Astrocyte of the cerebellum (primary cell): ENCODE results near the gene FRMD5.

ENCODE experiments used
- DNase-seq: peaks from one replicate; pipeline ENCODE4 v3.0.0-alpha.2; 2011; ENCODE audit warnings: low read depth
- H3K4me3 ChIP-seq: 2 replicates; pipeline ENCODE4 v1.5.1; 2011; ENCODE audit warnings: mild to moderate bottlenecking, low read depth, low read length, moderate library complexity
- in situ Hi-C: cut with HindIII; loops from 2 replicates; pipeline ENCODE4 v1.10.0; 2017; ENCODE audit warnings: low sequenced_read_pairs
- TF ChIP-seq, protein P1 (sequence below): IDR thresholded peaks from 2 replicates; pipeline ENCODE4 v1.5.1; 2012; ENCODE audit warnings: low read length, low read depth, moderate library complexity, mild to moderate bottlenecking; ENCODE audit errors: missing control alignments

FRMD5 gene

DNA sequence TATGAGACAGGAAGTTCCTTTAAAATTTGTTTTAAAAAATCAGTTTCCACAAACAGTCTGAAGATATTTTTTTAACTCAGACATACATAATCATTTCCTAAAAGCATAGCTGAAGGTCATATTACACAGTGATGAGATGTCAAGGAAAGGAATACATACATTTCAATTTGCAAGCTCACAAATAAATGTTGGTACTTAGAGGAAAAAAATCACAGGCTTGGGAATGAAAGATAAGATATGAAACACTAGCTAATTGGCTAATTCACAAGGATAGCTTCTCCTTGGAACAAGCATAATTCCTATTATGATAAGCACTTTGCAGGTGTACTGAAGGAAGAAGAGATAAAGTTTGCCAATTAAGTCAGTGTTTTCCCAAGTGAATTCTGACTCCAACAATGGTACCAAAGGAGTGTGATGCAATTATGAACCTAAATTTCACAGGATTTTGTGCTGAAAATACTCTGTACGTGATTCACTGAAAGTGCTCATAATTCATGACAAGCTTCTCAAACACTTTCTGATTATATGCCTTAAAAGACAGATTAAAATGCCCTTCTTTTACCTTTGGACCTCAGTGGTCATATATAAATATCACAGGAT, 112.4 kb downstream of the FRMD5 start:
- in situ Hi-C loops: loop anchor here (5.0 kb wide), 1 partner anchor 175 kb away; no protein-coding TSS in a partner anchor
- DNase-seq: no peak
- TF ChIP-seq, protein P1, sequence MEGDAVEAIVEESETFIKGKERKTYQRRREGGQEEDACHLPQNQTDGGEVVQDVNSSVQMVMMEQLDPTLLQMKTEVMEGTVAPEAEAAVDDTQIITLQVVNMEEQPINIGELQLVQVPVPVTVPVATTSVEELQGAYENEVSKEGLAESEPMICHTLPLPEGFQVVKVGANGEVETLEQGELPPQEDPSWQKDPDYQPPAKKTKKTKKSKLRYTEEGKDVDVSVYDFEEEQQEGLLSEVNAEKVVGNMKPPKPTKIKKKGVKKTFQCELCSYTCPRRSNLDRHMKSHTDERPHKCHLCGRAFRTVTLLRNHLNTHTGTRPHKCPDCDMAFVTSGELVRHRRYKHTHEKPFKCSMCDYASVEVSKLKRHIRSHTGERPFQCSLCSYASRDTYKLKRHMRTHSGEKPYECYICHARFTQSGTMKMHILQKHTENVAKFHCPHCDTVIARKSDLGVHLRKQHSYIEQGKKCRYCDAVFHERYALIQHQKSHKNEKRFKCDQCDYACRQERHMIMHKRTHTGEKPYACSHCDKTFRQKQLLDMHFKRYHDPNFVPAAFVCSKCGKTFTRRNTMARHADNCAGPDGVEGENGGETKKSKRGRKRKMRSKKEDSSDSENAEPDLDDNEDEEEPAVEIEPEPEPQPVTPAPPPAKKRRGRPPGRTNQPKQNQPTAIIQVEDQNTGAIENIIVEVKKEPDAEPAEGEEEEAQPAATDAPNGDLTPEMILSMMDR: no peak
- no peak overlapping the region for H3K4me3 ChIP-seq

DNA sequence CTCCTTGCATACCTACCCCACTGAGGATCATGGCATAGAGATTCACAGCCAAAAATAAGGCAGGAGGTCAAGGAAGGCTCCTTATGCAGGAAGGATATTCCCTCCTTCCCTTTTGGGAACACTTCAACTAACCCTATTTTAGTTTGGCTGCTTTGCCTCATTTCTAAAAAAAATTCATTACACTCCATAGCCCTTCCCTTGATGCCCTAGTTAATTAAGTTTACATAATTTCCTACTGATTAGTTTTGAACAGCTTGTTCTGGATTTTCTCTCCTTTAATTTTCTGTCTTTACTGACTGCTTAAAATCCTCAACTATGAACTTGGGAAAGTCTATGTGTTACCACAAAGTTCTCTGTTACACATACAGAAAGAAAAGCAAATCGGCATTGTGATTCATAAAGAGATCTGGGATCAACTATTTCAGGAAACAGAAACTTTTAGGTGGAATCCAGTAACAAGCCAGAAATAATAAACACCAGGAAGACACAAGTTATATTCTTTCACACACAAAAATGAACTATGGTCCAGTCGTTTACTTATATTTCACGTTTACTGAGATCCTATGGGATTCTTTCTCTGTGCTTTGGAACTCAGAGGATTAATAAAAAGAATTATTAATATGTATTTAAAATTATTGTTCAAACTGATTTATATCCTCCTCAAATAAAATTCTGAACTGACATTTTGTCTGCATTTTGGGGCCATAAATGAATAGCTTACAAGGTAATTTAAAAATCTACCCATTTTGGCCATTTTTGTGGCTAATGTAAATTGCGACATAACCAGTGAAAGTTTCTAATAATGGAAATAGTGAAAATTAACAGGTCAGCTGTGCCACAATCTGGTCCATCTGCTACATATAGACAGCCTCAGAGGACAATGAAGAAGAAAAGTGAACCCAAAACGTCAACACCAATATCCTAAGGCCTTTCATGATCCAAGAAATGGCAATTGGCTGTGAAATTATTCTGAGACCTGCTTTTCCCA, 113.8 kb downstream of the FRMD5 start:
- H3K4me3 ChIP-seq: no peak overlapping the region
- TF ChIP-seq, protein P1: no peak
- in situ Hi-C loops: loop anchor here (5.0 kb wide), 1 partner anchor 174 kb away; no protein-coding TSS in a partner anchor
- DNase-seq: peak; percentile 73

DNA sequence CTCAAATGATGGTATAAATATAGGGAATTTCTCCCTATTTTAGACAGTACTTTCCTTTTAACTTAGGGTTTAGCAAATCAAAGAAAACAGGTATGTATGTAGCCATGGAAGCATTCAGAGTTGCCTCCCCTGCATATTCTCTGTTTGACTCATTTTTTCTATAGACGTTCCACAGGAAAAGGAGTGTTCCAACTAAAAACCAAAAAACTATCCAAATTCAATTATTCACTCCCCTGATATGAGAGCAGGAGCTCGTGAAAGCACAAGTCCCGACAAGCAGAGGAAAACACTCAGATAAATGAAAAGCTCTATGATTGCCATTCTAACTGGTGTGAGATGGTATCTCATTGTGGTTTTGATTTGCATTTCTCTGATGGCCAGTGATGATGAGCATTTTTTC, 119.5 kb downstream of the FRMD5 start:
- no peak for DNase-seq
- TF ChIP-seq, protein P1: no peak
- in situ Hi-C loops: no loop called here
- H3K4me3 ChIP-seq: no peak overlapping the region

DNA sequence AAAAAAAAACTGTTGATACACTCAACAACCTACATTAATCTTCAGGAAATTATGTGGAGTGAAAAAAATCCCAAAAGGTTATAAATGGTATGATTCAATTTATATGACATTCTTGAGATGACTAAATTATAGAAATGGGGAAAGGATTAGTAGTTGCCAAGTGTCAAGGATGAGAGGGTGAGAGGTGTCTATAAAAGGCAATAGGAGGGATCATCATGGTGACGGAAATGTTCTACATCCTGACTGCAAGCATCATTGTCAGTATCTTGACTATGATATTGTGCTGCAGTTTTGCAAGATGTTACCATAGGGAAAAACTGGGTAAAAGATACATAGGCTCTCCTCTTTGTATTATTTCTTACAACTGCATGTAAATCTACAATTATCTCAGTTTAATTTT, 125.6 kb downstream of the FRMD5 start:
- no peak overlapping the region for H3K4me3 ChIP-seq
- TF ChIP-seq, protein P1: no peak
- in situ Hi-C loops: no loop called here
- DNase-seq: no peak

DNA sequence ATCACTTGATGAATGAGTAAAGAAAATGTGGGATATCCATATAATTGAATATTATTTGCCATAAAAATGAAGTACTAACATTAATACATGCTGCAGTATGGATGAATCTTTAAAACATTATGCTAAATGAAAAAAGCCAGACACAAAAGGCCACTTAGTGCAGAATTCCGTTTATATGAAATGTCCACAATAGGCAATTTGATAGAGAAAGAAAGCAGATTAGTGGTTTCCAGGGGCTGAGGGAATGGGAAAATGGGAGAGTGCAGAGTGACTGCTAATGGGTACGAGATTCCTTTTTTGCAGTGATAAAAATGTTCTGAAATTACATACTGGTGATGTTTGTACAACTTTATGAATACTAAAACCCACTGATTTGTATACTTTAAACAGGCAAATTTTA, 126.7 kb downstream of the FRMD5 start:
- no peak for DNase-seq
- TF ChIP-seq, protein P1: no peak
- in situ Hi-C loops: no loop called here
- H3K4me3 ChIP-seq: no peak overlapping the region

DNA sequence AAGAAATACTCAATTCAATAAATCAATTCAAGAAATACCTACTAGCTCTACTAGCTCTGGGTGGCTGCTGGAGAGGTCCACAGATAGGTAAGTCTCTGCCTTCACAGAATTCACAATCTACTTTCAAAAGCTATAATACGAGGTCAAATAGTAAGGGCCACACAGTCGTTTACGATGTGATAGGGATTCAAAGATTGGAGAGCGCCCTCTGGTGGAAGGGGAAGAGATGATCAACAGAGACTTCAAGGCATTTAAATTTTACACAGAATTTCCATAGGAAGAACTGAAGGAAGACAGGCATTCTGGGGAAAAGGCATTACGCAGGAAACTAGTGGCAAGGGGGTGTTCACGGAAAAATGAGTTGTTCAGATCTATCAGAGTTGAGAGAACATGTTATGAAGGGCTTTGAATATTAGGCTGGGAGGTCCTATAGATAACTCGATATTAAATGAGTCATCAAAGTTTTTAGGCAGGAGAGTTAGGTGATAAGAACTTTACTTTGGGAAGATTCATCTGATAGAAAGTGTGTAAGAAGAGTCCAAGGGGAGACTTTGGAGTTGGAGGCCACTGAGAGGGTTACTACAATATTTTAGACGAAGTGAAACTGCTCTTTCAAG, 128.8 kb downstream of the FRMD5 start:
- in situ Hi-C loops: no loop called here
- no peak overlapping the region for H3K4me3 ChIP-seq
- TF ChIP-seq, protein P1: peak; percentile 62
- peak; percentile 34 for DNase-seq
